Nephron progenitor cell (in vitro differentiated cells): Measurements from ENCODE around the gene ITIH5.
A peak's percentile ranks its signal among the peaks of the same experiment; 100 is the strongest.

Experiments used
- DNase-seq: peaks from one replicate; pipeline ENCODE4 v3.0.0; 2021
- H3K27ac Mint-ChIP-seq: 2 replicates; pipeline ENCODE4 v1.8.0; 2021; ENCODE audit warnings: mild to moderate bottlenecking, moderate library complexity, mixed read lengths
- H3K27me3 Mint-ChIP-seq: 2 replicates; pipeline ENCODE4 v1.8.0; 2021; ENCODE audit warnings: mild to moderate bottlenecking, low read depth, mixed read lengths; ENCODE audit not compliant: poor library complexity
- H3K36me3 Mint-ChIP-seq: 2 replicates; pipeline ENCODE4 v1.8.0; 2021; ENCODE audit warnings: low read depth, mixed read lengths
- H3K4me1 Mint-ChIP-seq: 2 replicates; pipeline ENCODE4 v1.8.0; 2021; ENCODE audit warnings: mixed read lengths
- H3K4me3 Mint-ChIP-seq: 2 replicates; pipeline ENCODE4 v1.8.0; 2021; ENCODE audit warnings: mild to moderate bottlenecking, moderate library complexity, mixed read lengths
- H3K9me3 Mint-ChIP-seq: 2 replicates; pipeline ENCODE4 v1.8.0; 2021; ENCODE audit warnings: mild to moderate bottlenecking, moderate library complexity, mixed read lengths
- TF ChIP-seq, protein P1 (sequence below): fragments of 200-600 bp; sonication (generic); IDR thresholded peaks from 2 replicates; pipeline ENCODE4 v1.5.0; 2021; ENCODE audit warnings: antibody characterized with exemption

ITIH5 gene

DNA sequence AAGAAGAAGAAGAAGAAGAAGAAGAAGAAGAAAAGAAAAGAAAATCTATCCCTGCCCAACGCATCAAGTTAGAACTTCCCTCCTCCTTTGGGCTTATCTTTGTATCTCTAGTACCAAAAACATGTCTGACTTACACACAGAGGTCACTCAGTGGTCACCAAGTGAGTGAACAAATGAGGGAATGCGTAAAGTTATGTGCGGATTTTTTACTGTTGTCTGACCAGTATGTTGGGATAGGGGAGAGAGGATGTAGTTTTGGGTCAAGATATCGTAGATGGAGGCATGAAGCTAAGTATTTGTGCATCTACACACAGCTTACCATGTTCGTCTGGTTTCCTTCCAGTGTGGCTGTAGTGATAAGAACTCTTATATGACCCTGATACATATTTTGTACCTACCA is 99.9 kb downstream of the ITIH5 start:
- no peak overlapping the region for H3K4me3 Mint-ChIP-seq
- DNase-seq, result no peak
- H3K36me3 Mint-ChIP-seq, result no peaks in the 10 kb centered on the region
- H3K27me3 Mint-ChIP-seq, result peaks cover 21% of the 10 kb centered on the region
- TF ChIP-seq, protein P1, sequence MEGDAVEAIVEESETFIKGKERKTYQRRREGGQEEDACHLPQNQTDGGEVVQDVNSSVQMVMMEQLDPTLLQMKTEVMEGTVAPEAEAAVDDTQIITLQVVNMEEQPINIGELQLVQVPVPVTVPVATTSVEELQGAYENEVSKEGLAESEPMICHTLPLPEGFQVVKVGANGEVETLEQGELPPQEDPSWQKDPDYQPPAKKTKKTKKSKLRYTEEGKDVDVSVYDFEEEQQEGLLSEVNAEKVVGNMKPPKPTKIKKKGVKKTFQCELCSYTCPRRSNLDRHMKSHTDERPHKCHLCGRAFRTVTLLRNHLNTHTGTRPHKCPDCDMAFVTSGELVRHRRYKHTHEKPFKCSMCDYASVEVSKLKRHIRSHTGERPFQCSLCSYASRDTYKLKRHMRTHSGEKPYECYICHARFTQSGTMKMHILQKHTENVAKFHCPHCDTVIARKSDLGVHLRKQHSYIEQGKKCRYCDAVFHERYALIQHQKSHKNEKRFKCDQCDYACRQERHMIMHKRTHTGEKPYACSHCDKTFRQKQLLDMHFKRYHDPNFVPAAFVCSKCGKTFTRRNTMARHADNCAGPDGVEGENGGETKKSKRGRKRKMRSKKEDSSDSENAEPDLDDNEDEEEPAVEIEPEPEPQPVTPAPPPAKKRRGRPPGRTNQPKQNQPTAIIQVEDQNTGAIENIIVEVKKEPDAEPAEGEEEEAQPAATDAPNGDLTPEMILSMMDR, result no peak
- no peaks in the 10 kb centered on the region for H3K9me3 Mint-ChIP-seq
- no peak overlapping the region for H3K27ac Mint-ChIP-seq
- peaks cover 19% of the 10 kb centered on the region for H3K4me1 Mint-ChIP-seq

DNA sequence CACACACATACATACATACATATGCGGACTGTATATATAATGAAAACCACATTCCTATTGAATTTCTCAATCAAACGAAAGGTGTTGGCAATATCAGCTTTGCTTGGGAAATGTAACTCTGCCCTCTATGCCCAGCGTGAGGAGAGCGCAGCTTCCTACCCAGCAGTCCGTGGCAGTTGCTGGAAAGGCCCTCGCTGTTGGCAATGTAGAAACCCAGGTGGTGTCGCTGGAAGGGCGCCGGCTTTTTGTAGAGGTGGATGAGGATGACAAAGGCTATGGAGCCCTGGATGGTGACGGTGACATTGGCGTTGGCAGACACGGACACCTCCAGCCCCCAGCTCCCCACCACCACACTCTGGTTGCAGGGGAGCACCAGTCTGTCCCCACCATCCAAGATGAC is 100.9 kb downstream of the ITIH5 start:
- Mint-ChIP-seq H3K36me3 (no peaks in the 10 kb centered on the region), H3K27ac (peak overlapping the region; percentile 78), H3K27me3 (peaks cover 18% of the 10 kb centered on the region), H3K4me3 (no peak overlapping the region), H3K4me1 (peaks cover 30% of the 10 kb centered on the region), H3K9me3 (no peaks in the 10 kb centered on the region)
- TF ChIP-seq, protein P1, result no peak
- DNase-seq, result no peak

DNA sequence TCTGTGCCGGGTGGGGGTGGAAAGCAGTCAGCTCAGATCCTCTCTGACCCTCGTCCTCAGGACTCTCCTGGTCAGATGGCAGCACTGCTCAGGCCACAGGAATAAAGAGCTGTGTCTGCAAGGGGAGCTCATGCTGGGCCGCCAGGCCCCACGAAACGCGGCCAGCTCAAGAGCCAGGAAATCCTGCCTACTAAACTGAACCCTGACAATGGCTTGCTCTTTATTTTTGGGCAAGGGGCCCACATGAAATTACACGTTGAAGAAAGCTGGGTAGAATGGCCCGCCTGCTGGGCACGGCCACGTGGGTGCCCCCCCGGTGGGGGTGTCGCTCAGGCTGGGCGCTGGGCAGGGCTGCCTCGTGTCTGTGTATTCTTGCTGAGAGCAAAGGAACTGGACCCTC is 103.0 kb downstream of the ITIH5 start:
- peaks cover 38% of the 10 kb centered on the region for H3K4me1 Mint-ChIP-seq
- no peaks in the 10 kb centered on the region for H3K9me3 Mint-ChIP-seq
- TF ChIP-seq, protein P1, result no peak
- H3K27me3 Mint-ChIP-seq, result peaks cover 13% of the 10 kb centered on the region
- no peaks in the 10 kb centered on the region for H3K36me3 Mint-ChIP-seq
- H3K27ac Mint-ChIP-seq, result no peak overlapping the region
- no peak overlapping the region for H3K4me3 Mint-ChIP-seq
- DNase-seq, result no peak

DNA sequence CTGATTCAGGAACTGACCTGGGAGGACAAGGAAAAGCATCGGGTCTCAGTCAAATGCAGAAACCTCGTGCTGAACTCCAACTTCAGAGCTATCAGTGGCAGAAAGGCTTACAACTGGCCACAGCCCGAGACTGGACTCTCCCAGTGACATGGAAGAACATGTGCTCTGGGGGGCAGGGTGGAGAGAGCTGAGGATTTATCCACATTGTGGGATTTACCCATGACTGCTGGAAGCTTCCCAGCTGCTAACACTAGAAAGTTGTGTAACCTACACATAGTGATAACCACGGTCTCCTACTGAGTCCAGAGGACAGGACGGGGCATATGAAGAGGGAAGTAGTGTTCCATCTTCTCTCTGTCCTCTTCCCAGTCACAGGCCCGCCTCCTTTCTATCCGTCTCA is 103.4 kb downstream of the ITIH5 start:
- H3K27me3 Mint-ChIP-seq, result peaks cover 15% of the 10 kb centered on the region
- H3K4me1 Mint-ChIP-seq, result peaks cover 38% of the 10 kb centered on the region
- no peak overlapping the region for H3K4me3 Mint-ChIP-seq
- TF ChIP-seq, protein P1, result no peak
- no peaks in the 10 kb centered on the region for H3K9me3 Mint-ChIP-seq
- H3K27ac Mint-ChIP-seq, result no peak overlapping the region
- H3K36me3 Mint-ChIP-seq, result no peaks in the 10 kb centered on the region
- no peak for DNase-seq

DNA sequence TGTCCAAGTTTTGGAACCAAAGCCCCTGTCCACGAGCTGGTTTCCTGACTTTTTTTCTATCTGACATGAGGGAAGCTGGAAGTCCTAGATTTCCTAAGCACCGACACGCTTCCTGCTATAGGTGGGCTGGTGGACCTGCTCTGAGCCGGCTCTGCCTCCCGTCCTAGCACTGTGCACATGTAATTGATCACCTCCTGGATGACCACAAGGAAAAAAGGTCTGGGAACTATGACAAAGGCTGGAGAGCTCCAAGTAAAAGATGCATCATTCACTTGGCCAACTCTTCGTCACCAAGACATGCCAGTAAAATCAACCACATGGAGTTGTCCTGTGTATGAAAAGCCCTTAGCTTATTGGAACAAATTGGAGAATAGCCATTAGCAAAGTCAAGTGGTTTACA is 104.8 kb downstream of the ITIH5 start:
- H3K4me3 Mint-ChIP-seq, result no peak overlapping the region
- no peaks in the 10 kb centered on the region for H3K9me3 Mint-ChIP-seq
- TF ChIP-seq, protein P1, result no peak
- H3K27ac Mint-ChIP-seq, result peak overlapping the region; percentile 84
- H3K4me1 Mint-ChIP-seq, result peaks cover 38% of the 10 kb centered on the region
- H3K36me3 Mint-ChIP-seq, result no peaks in the 10 kb centered on the region
- peaks cover 21% of the 10 kb centered on the region for H3K27me3 Mint-ChIP-seq
- no peak for DNase-seq

DNA sequence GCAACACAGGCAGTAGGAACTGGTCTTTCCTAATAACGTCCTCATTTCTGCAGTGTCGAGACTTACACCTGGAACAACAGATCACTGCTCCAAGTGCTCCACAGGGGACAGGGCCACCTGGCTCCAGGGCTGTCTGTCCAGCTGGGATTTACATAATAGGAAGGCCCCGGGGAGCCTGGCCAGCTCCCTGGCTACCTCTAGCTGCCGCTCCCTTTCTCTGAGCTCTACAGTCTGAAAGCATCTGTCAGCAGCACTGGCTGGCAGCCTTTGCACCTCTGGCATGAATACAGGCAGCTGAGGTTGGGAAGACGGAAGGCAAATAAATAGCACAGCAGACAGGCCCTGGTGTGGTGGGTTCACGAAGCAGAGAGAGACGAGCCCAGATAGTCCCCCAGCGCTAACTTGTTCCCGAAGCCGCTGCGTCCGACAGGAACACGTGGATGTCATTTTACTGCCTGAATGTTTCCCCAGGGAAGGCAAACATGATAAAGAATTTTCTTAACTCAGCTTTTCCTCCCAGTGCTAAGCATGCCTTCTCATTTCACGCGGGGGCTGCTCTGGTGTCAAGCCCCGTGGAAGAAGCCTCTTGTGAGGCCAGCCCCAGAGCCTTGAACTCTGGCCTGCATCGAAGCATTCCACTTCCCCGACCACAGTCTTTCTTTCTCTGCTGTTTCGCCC is 105.4 kb downstream of the ITIH5 start:
- TF ChIP-seq, protein P1, result no peak
- peaks cover 21% of the 10 kb centered on the region for H3K27me3 Mint-ChIP-seq
- peaks cover 38% of the 10 kb centered on the region for H3K4me1 Mint-ChIP-seq
- H3K27ac Mint-ChIP-seq, result peak overlapping the region; percentile 84
- no peaks in the 10 kb centered on the region for H3K9me3 Mint-ChIP-seq
- H3K36me3 Mint-ChIP-seq, result no peaks in the 10 kb centered on the region
- H3K4me3 Mint-ChIP-seq, result no peak overlapping the region
- DNase-seq, result peak; percentile 18
